A549 treated with AZD9567 at 1 μM for 4 hours (cell line): ENCODE results near the gene OR6F1. TPM values are rescaled to one million over a fixed set of nuclear protein-coding genes. Genes with fewer than 3 reads are reported as not detected.

ENCODE experiments used
- total RNA-seq: library from RNA; stranded (reverse); fragments of 200-300 nt; extraction: Qiagen RNA extraction; gene quantifications from 5 replicates; pipeline ENCODE4 v1.2.3, GENCODE V29; 2022; ENCODE audit not compliant: insufficient read depth

The OR6F1 gene
- not detected in 5 replicates for total RNA-seq

DNA sequence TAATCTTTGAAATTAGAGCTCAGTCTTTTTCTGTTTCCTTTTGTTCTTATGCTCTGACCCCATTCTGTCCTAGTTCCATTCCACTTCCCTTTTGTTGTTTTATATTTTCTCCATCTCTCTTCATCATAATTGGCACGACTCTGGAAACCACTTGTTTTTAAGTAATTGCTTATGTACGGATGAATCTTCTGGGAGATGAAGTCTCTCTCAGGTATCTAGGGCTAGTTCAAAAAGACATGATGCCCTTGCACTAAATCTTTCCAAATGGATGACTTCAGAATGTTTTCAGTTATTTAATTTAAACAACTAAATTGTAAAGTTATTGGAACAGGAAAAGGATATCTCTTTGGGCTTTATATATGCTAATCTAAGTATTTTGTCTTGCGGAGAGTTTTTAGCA, at the start of gene OR6F1:
TSS of gene OR6F1 (minus strand) at position 101 of the 400 bp plus-strand sequence. CDS start 3,891 bp downstream, outside the sequence.

DNA sequence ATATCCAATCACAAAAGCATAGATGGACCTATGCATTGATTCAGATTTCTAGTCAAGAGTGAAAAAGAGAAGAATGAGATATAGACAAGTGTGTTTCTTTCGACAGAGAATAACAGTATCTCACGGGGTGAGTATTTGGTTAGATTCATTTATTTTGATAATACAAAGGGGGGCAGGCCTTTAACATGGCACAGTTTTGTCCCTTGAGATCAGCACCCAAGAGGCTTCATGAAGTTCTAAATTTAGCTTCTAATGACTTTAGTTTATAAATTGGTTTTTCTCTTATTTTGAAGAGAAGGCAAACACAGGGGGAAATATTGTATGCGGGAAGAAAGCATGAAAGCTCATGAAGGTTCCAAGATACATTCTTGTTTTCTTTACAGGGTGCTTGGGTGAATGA, 44.0 kb upstream of the OR6F1 start, which contains the start of gene OR1C1:
TSS of gene OR1C1 (minus strand) at position 101 of the 400 bp plus-strand sequence. CDS start 2,150 bp downstream, outside the sequence.

DNA sequence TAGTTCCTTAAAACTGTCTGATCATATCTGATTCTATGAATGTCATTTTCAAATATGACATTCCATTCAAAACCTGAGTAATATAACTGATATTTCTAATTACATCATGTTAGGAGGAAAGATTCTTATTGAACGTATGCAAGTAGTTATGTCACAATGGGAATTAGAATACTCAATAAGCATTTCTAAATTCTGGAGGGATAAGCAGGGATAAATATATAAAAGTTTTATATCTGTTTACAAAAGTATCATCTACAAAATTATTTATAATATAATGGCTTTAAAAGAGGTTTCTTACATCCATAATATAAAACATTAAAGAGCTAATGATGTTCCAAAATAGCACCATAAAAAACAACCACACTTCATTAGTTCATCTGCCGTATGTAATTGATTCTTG, 31.6 kb upstream of the OR6F1 start, which contains the start of gene OR14A2:
TSS of gene OR14A2 (minus strand) at position 101 of the 400 bp plus-strand sequence.

DNA sequence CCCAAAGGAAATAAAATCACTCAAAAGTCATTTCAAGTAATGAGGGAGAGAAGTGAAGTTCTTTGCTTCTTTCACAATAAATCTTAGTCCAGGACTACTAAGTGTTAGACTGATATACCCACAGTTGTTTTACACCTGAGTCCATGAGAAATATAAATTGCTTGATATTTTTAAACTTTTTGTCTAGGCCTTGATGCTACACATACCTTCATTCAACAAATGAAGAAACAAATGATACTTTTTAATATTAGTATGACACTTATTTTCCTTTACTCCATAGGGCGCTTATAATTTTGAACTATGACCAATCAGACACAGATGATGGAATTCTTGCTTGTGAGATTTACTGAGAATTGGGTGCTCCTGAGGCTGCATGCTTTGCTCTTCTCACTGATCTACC, 21.9 kb upstream of the OR6F1 start, which contains the start of gene OR14K1:
TSS of gene OR14K1 (plus strand) at position 301 of the 400 bp plus-strand sequence. CDS start at position 301, 0 bp downstream.

DNA sequence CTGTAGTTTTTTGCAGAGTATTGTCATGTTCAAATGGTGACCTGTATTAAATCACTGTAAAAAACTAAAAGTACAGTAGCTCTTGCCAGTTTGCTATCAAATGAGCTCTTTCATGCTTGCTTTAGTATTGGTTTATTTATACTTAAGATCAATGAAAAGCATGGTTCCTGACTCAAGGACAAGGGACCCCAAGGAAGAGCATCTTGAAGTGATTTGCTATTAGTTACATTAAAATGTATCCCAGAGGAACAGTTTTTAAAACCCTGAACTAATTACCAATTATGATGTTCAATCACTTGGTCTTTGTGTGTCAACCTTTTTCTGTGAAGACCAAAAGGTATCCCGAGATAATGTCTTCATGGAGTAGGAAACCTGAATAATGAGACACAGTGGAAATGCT, 36.8 kb downstream of the OR6F1 start, which contains the start of gene OR13G1:
TSS of gene OR13G1 (minus strand) at position 101 of the 400 bp plus-strand sequence. CDS start 6,698 bp downstream, outside the sequence.

Other genes with a start within 250 kb of the OR6F1 start
- not detected in 5 replicates for gene OR2C3, start 180.2 kb downstream of the OR6F1 start, total RNA-seq
- not detected in 5 replicates for gene GCSAML, start 167.5 kb downstream of the OR6F1 start, total RNA-seq
- gene OR2G2, start 128.3 kb downstream of the OR6F1 start, total RNA-seq = not detected in 5 replicates
- not detected in 5 replicates for gene OR2G3, start 111.1 kb downstream of the OR6F1 start, total RNA-seq
- not detected in 5 replicates for gene OR13G1, start 36.9 kb downstream of the OR6F1 start, total RNA-seq
- gene OR14K1, start 22.0 kb upstream of the OR6F1 start, total RNA-seq = not detected in 5 replicates
- not detected in 5 replicates for gene OR14A2, start 31.5 kb upstream of the OR6F1 start, total RNA-seq
- gene OR1C1, start 43.9 kb upstream of the OR6F1 start, total RNA-seq = not detected in 5 replicates
- not detected in 5 replicates for gene OR14A16, start 107.5 kb upstream of the OR6F1 start, total RNA-seq
- not detected in 5 replicates for gene OR11L1, start 125.2 kb upstream of the OR6F1 start, total RNA-seq
- not detected in 5 replicates for gene TRIM58, start 140.5 kb upstream of the OR6F1 start, total RNA-seq
- gene OR2W3, start 178.9 kb upstream of the OR6F1 start, total RNA-seq = not detected in 5 replicates
- gene OR2T8, start 203.6 kb upstream of the OR6F1 start, total RNA-seq = not detected in 5 replicates
- gene OR2AJ1, start 208.2 kb upstream of the OR6F1 start, total RNA-seq = not detected in 5 replicates
- gene OR2L8, start 232.2 kb upstream of the OR6F1 start, total RNA-seq = not detected in 5 replicates
- not detected in 5 replicates for gene OR2AK2, start 248.6 kb upstream of the OR6F1 start, total RNA-seq